Smooth muscle cell (in vitro differentiated cells): ENCODE measurements around the gene TAF11. TPM values are rescaled to one million over a fixed set of nuclear protein-coding genes. Genes with fewer than 3 reads are reported as not detected.

Experiments used
- DNase-seq: peaks from one replicate; lab custom pipeline; 2025; ENCODE audit not compliant: unreplicated experiment; lab: John Stamatoyannopoulos, UW
- H2AFZ ChIP-seq: fragments of 200-600 bp; sonication (generic); 2 replicates; pipeline ENCODE4 v1.6.0; 2016; ENCODE audit warnings: antibody characterized with exemption, low read depth, mild to moderate bottlenecking
- H3F3A ChIP-seq: fragments of 200-600 bp; sonication (generic); 2 replicates; pipeline ENCODE4 v1.6.0; 2017; ENCODE audit warnings: antibody characterized with exemption, low read depth
- H3K27ac ChIP-seq: fragments of 200-600 bp; sonication (generic); 2 replicates; pipeline ENCODE4 v1.5.1; 2016; ENCODE audit warnings: low read depth, mild to moderate bottlenecking
- H3K27me3 ChIP-seq: fragments of 200-600 bp; sonication (generic); 2 replicates; pipeline ENCODE4 v1.6.1; 2016; ENCODE audit warnings: low read depth, mild to moderate bottlenecking
- H3K36me3 ChIP-seq: fragments of 200-600 bp; sonication (generic); 2 replicates; pipeline ENCODE4 v1.5.1; 2016; ENCODE audit warnings: low read depth
- H3K4me1 ChIP-seq: fragments of 200-600 bp; sonication (generic); 2 replicates; pipeline ENCODE4 v1.5.1; 2016; ENCODE audit warnings: low read depth
- H3K4me2 ChIP-seq: fragments of 200-600 bp; sonication (generic); 2 replicates; pipeline ENCODE4 v1.6.0; 2016; ENCODE audit warnings: mild to moderate bottlenecking
- H3K4me3 ChIP-seq: fragments of 200-600 bp; sonication (generic); 2 replicates; pipeline ENCODE4 v1.5.1; 2016; ENCODE audit warnings: mild to moderate bottlenecking
- H3K79me2 ChIP-seq: fragments of 200-600 bp; sonication (generic); 2 replicates; pipeline ENCODE4 v1.6.0; 2016; ENCODE audit warnings: low read depth, mild to moderate bottlenecking
- H3K9ac ChIP-seq: fragments of 200-600 bp; sonication (generic); 2 replicates; pipeline ENCODE4 v1.6.0; 2016; ENCODE audit warnings: low read depth
- H3K9me3 ChIP-seq: fragments of 200-600 bp; sonication (generic); replicated peaks from 2 replicates; pipeline ENCODE4 v1.5.1; 2016; ENCODE audit warnings: low read depth
- H4K20me1 ChIP-seq: fragments of 200-600 bp; sonication (generic); 2 replicates; pipeline ENCODE4 v1.6.0; 2016; ENCODE audit warnings: low read depth
- CTCF ChIP-seq: fragments of 200-600 bp; sonication (generic); IDR thresholded peaks from 2 replicates; pipeline ENCODE4 v1.5.1; 2017; ENCODE audit warnings: borderline replicate concordance, mild to moderate bottlenecking, antibody characterized with exemption; ENCODE audit not compliant: insufficient read depth, poor library complexity, severe bottlenecking
- WGBS: methylation state at CpG from one replicate; pipeline ENCODE4 v1.1.7; 2016; ENCODE audit warnings: low lambda C conversion rate; 5-methylcytosine and 5-hydroxymethylcytosine counted together
- polyA plus RNA-seq: library from polyadenylated mRNA; unstranded; fragments of >200 nt; fragmentation: Nextera tagmentation; extraction: Ambion mirVana; gene quantifications from 2 replicates; pipeline ENCODE4 v1.2.1, GENCODE V29; 2016
- total RNA-seq: library from RNA; depleted of rRNA; stranded (reverse); fragments of >200 nt; gene quantifications from 2 replicates; pipeline ENCODE4 v1.2.3, GENCODE V29; 2014

TAF11 gene
- total and polyA plus RNA-seq, 2 experiments from 2014 or later: 17.2 to 35.3 TPM

- Histone ChIP-seq H3K4me1 (no peaks in the 10 kb centered on the region), H3K27me3 (no peaks in the 10 kb centered on the region), H3F3A (no peaks in the 10 kb centered on the region), H3K36me3 (no peaks in the 10 kb centered on the region), H3K27ac (no peak overlapping the region), H3K9ac (no peak overlapping the region), H4K20me1 (peaks cover 95% of the 10 kb centered on the region), H3K9me3 (no peaks in the 10 kb centered on the region), H3K79me2 (peaks cover 67% of the 10 kb centered on the region), H3K4me3 (no peak overlapping the region), H3K4me2 (no peak overlapping the region), H2AFZ (no peak overlapping the region)
- 89% methylated on average over 1 of the region's 1 CpG for whole genome bisulfite sequencing
- DNase-seq: no peak
- no peak for TF ChIP-seq CTCF
These were observed 9.3 kb upstream of the TAF11 start for GRCh38 chr6:34897130-34897529.

- no peak for DNase-seq
- H3K36me3 ChIP-seq: no peaks in the 10 kb centered on the region
- H3K27ac ChIP-seq: no peak overlapping the region
- H3K9me3 ChIP-seq: no peaks in the 10 kb centered on the region
- no peak overlapping the region for H2AFZ ChIP-seq
- TF ChIP-seq CTCF: no peak
- no peaks in the 10 kb centered on the region for H3K27me3 ChIP-seq
- no peak overlapping the region for H3K4me3 ChIP-seq
- no peak overlapping the region for H3K4me2 ChIP-seq
- H3K4me1 ChIP-seq: peaks cover 12% of the 10 kb centered on the region
- no peak overlapping the region for H3K9ac ChIP-seq
- no peaks in the 10 kb centered on the region for H3F3A ChIP-seq
- WGBS: 97% methylated on average over 1 of the region's 1 CpG
- peaks cover 91% of the 10 kb centered on the region for H4K20me1 ChIP-seq
- peaks cover 87% of the 10 kb centered on the region for H3K79me2 ChIP-seq
These were observed 6.9 kb upstream of the TAF11 start for GRCh38 chr6:34894693-34895092.

GRCh38 chr6:34891296-34891695 lies 3.5 kb upstream of the TAF11 start:
- Histone ChIP-seq H3K36me3 (no peaks in the 10 kb centered on the region), H3K9ac (no peak overlapping the region)

More at GRCh38 chr6:34891296-34891695, 3.5 kb upstream of the TAF11 start:
- Histone ChIP-seq H3K9me3 (no peaks in the 10 kb centered on the region), H3K27me3 (no peaks in the 10 kb centered on the region), H3K4me1 (peaks cover 19% of the 10 kb centered on the region), H3K79me2 (peaks cover 79% of the 10 kb centered on the region), H3K4me3 (no peak overlapping the region), H4K20me1 (peaks cover 60% of the 10 kb centered on the region), H3K27ac (no peak overlapping the region), H2AFZ (no peak overlapping the region), H3K4me2 (peak overlapping the region; percentile 96), H3F3A (no peaks in the 10 kb centered on the region)
- no peak for DNase-seq
- no peak for TF ChIP-seq CTCF
- 86% methylated on average over 2 of the region's 2 CpGs for WGBS
